Vagina (tissue), 2 donors: ENCODE measurements around the gene SETDB1. TPM values are rescaled to one million over a fixed set of nuclear protein-coding genes. Genes with fewer than 3 reads are reported as not detected.

Experiments used
- DNase-seq, 2 donors: peaks; one replicate each; pipeline ENCODE4 v3.0.0-alpha.2; 2017; ENCODE audit errors: extremely low spot score in 2 of 2
- H3K27ac ChIP-seq: fragments of 200-600 bp; sonication (generic); one replicate; pipeline ENCODE4 v1.5.1; 2019
- H3K27me3 ChIP-seq: fragments of 200-600 bp; sonication (generic); one replicate; pipeline ENCODE4 v1.5.1; 2019
- H3K36me3 ChIP-seq, 2 donors: fragments of 200-600 bp; sonication (generic); one replicate each; pipeline ENCODE4 v1.5.1; 2017 to 2019
- H3K4me1 ChIP-seq: fragments of 200-600 bp; sonication (generic); one replicate; pipeline ENCODE4 v1.5.1; 2019
- H3K4me3 ChIP-seq, 2 donors: fragments of 200-600 bp; sonication (generic); 1 replicate in 1 of 2; 2 replicates in 1 of 2; pipeline ENCODE4 v1.5.1; 2016 to 2019
- H3K9me3 ChIP-seq: fragments of 200-600 bp; sonication (generic); one replicate; pipeline ENCODE4 v1.5.1; 2019
- CTCF ChIP-seq, 3 experiments: fragments of 450-650 bp in 2 of 3; fragments of 200-600 bp in 1 of 3; sonication (generic) in 1 of 3; IDR thresholded peaks; one replicate each; pipeline ENCODE4 v1.5.1; 2017 to 2019; ENCODE audit warnings: antibody characterized with exemption in 3 of 3, mild to moderate bottlenecking in 2 of 3, moderate library complexity in 2 of 3
- POLR2A ChIP-seq, 2 donors: fragments of 450-650 bp; IDR thresholded peaks; one replicate each; pipeline ENCODE4 v1.6.1; 2017; ENCODE audit warnings: antibody characterized with exemption in 2 of 2, mild to moderate bottlenecking in 2 of 2, moderate library complexity in 2 of 2
- POLR2AphosphoS5 ChIP-seq, 2 donors: sonication (generic); formaldehyde crosslinking; IDR thresholded peaks; one replicate each; pipeline ENCODE4 v1.9.0; 2017; ENCODE audit warnings: antibody characterized with exemption in 2 of 2, mild to moderate bottlenecking in 2 of 2, low read depth in 1 of 2; ENCODE audit not compliant: insufficient read depth in 1 of 2
- intact Hi-C: fragments of 100-400 bp; cut with DNase I; formaldehyde crosslinking; loops from one replicate; pipeline ENCODE4 v1.15.1; 2023
- total RNA-seq: library from RNA; depleted of rRNA; stranded (reverse); fragments of >200 nt; gene quantifications from one replicate; pipeline ENCODE4 v1.2.3, GENCODE V29; 2016

The SETDB1 gene
- total RNA-seq, 1 donor from 2014 or later: 51.1 TPM

GRCh38 chr1:151008244-151009205 is 82.4 kb downstream of the SETDB1 start, which contains the start of gene PRUNE1:
TSS of gene PRUNE1 (plus strand) at chr1:151008449. CDS start at chr1:151008633, 184 bp downstream.
- intact Hi-C loops: no loop called here

DNA sequence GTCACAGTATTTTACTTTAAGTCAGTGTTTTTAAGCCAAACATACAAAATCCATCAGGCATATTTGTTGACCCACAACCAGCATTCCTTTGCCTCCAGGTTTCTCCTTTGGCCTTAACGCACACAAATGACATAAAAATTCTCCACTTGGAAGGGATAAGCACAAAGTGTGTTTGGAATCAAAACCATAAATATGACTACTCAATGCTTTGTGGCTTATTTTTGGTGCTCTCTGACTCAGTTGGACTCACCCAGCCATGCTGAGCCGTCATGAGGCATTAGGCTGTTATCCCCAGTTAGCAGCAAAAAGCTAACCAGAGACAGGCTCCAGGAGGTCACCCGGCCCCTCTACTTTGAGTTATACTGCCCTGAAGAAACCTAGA is 83.0 kb downstream of the SETDB1 start:
- peaks cover 63% of the 10 kb centered on the region for H3K4me1 ChIP-seq
- no peak for TF ChIP-seq POLR2A (IDR thresholded peaks at IDR 0.05)
- no peaks in the 10 kb centered on the region for H3K27me3 ChIP-seq
- no peaks in the 10 kb centered on the region for H3K36me3 ChIP-seq
- peak overlapping the region; percentile 70 to 85 for H3K4me3 ChIP-seq
- no peak for DNase-seq
- peak overlapping the region; percentile 93 for H3K27ac ChIP-seq
- intact Hi-C loops: no loop called here
- H3K9me3 ChIP-seq: no peaks in the 10 kb centered on the region

More at GRCh38 chr1:151008244-151009205, 82.4 kb downstream of the SETDB1 start, which contains the start of gene PRUNE1:
- Histone ChIP-seq H3K27me3 (no peaks in the 10 kb centered on the region), H3K4me1 (peaks cover 69% of the 10 kb centered on the region), H3K4me3 (peak within 1 kb of the TSS; percentile 70 to 85), H3K27ac (peak within 1 kb of the TSS; percentile 93), H3K36me3 (no peaks in the 10 kb centered on the region), H3K9me3 (no peaks in the 10 kb centered on the region)
- TF ChIP-seq CTCF (IDR thresholded peaks at IDR 0.05) (no peak), POLR2AphosphoS5 (IDR thresholded peaks at IDR 0.05; ENCODE audit: insufficient read depth in 1 of 2, low read depth in 1 of 2) (peak; percentile 93 to 94), POLR2A (IDR thresholded peaks at IDR 0.05) (peak; percentile 28 to 61)
- DNase-seq: peak in 1 of 2 donors; percentile 92

- Histone ChIP-seq H3K9me3 (no peaks in the 10 kb centered on the region), H3K27ac (peak overlapping the region; percentile 93), H3K4me1 (peaks cover 57% of the 10 kb centered on the region), H3K4me3 (peak overlapping the region; percentile 70 to 85), H3K27me3 (no peaks in the 10 kb centered on the region), H3K36me3 (no peaks in the 10 kb centered on the region)
- TF ChIP-seq POLR2A (IDR thresholded peaks at IDR 0.05): no peak
- no peak for TF ChIP-seq POLR2AphosphoS5 (IDR thresholded peaks at IDR 0.05; ENCODE audit: insufficient read depth in 1 of 2, low read depth in 1 of 2)
- TF ChIP-seq CTCF (IDR thresholded peaks at IDR 0.05): no peak
- DNase-seq: no peak
- intact Hi-C loops: no loop called here
Measured at GRCh38 chr1:151009674-151010345, 83.6 kb downstream of the SETDB1 start.

GRCh38 chr1:151010346-151010726 is 84.2 kb downstream of the SETDB1 start:
- Histone ChIP-seq H3K36me3 (no peaks in the 10 kb centered on the region), H3K4me3 (no peak overlapping the region), H3K9me3 (no peaks in the 10 kb centered on the region), H3K4me1 (peaks cover 51% of the 10 kb centered on the region), H3K27ac (no peak overlapping the region), H3K27me3 (no peaks in the 10 kb centered on the region)
- no peak for TF ChIP-seq POLR2AphosphoS5 (IDR thresholded peaks at IDR 0.05; ENCODE audit: insufficient read depth in 1 of 2, low read depth in 1 of 2)
- no peak for TF ChIP-seq POLR2A (IDR thresholded peaks at IDR 0.05)
- TF ChIP-seq CTCF (IDR thresholded peaks at IDR 0.05): no peak
- intact Hi-C loops: no loop called here
- DNase-seq: no peak

GRCh38 chr1:151011154-151011850 is 85.1 kb downstream of the SETDB1 start:
- TF ChIP-seq POLR2A (IDR thresholded peaks at IDR 0.05) (no peak), CTCF (IDR thresholded peaks at IDR 0.05) (no peak), POLR2AphosphoS5 (IDR thresholded peaks at IDR 0.05; ENCODE audit: insufficient read depth in 1 of 2, low read depth in 1 of 2) (no peak)
- intact Hi-C loops: no loop called here
- Histone ChIP-seq H3K9me3 (no peaks in the 10 kb centered on the region), H3K4me1 (peaks cover 43% of the 10 kb centered on the region), H3K36me3 (no peaks in the 10 kb centered on the region), H3K27ac (no peak overlapping the region), H3K4me3 (no peak overlapping the region), H3K27me3 (no peaks in the 10 kb centered on the region)
- DNase-seq: no peak
